WTC11 (cell line): ENCODE results near the gene KLHDC1.

Experiments
- ATF3 ChIP-seq: sonication (generic); formaldehyde crosslinking; conservative IDR thresholded peaks from 2 replicates; pipeline ENCODE4 v1.8.1; 2022; ENCODE audit warnings: mild to moderate bottlenecking, missing genetic modification reagents
- CTCF ChIP-seq: fragments of 200-600 bp; IDR thresholded peaks from 2 replicates; pipeline ENCODE4 v1.8.0; 2022; ENCODE audit warnings: antibody characterized with exemption
- HMGXB4 ChIP-seq: sonication (generic); formaldehyde crosslinking; IDR thresholded peaks from 2 replicates; pipeline ENCODE4 v1.8.1; 2023; ENCODE audit warnings: mild to moderate bottlenecking, moderate library complexity, missing genetic modification reagents
- NR2C2 ChIP-seq: sonication (generic); formaldehyde crosslinking; IDR thresholded peaks from 2 replicates; pipeline ENCODE4 v1.8.0; 2022; ENCODE audit warnings: mild to moderate bottlenecking, missing genetic modification reagents
- ZBTB21 ChIP-seq: sonication (generic); formaldehyde crosslinking; IDR thresholded peaks from 2 replicates; pipeline ENCODE4 v1.8.1; 2023; ENCODE audit warnings: mild to moderate bottlenecking, missing genetic modification reagents, borderline replicate concordance

GRCh38 chr14:49653508-49653907 is 39.4 kb upstream of the KLHDC1 start:
- TF ChIP-seq HMGXB4 (CRISPR knock-in tag) = no peak
- no peak for TF ChIP-seq CTCF
- no peak for TF ChIP-seq NR2C2 (CRISPR knock-in tag)
- no peak for TF ChIP-seq ZBTB21 (CRISPR knock-in tag)
- TF ChIP-seq ATF3 = no peak
